GM19395 (cell line): ENCODE data around the gene KLHL30.

ENCODE experiments used
- ATAC-seq: cut with Tn5 transposase; IDR thresholded peaks from one replicate; pipeline ENCODE4 v1.9.1; 2021; ENCODE audit warnings: mild to moderate bottlenecking, moderate library complexity; ENCODE audit not compliant: unreplicated experiment

KLHL30 gene

DNA sequence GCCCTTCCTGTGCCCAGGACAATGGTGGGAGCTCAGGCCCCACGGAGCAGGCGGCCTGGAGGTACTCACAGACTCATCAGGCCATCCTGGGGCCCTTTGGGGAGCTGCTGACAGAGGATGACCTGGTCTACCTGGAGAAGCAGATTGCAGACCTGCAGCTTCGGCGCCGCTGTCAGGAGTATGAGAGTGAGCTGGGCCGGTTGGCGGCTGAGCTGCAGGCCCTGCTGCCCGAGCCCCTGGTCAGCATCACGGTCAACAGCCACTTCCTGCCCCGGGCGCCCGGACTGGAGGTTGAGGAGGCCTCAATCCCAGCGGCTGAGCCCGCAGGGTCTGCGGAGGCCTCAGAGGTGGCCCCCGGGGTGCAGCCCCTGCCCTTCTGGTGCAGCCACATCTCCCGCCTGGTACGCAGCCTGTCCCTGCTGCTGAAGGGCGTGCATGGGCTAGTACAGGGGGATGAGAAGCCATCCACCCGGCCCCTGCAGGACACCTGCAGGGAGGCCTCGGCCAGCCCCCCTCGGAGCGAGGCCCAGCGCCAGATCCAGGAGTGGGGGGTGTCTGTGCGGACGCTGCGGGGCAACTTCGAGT, 8.3 kb upstream of the KLHL30 start:
- ATAC-seq, result no peak

DNA sequence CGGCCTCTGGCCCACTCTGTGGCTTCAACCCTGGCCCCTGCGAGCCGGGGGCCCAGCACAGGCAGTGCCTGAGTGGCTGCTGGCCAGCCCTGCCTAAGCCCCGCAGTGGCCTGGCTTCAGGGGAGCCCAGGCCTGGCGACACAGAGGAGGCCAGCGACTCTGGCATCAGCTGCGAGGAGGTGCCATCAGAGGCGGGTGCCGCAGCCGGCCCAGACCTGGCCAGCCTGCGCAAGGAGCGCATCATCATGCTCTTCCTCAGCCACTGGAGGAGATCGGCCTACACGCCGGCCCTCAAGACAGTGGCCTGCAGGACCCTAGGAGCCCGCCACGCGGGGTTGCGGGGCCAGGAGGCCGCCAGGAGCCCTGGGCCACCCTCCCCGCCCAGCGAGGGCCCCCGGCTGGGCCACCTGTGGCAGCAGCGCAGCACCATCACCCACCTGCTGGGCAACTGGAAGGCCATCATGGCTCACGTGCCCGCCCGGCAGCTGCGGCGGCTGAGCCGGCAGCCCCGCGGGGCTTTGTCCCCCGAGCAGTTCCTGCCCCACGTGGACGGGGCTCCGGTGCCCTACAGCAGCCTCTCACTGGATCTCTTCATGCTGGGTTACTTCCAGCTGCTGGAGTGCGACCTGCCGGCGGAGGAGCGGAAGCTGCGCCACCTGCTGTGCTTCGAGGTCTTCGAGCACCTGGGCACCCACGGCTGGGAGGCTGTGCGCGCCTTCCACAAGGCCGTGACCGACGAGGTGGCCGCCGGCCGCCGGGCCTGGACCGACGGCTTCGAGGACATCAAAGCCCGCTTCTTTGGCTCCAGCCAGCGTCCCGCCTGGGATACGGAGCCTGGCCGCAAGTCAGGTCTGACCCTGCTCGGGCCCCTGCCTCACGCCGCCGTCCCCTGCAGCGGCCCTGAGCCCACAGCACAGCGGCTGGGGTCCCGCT, 7.5 kb upstream of the KLHL30 start:
- ATAC-seq, result no peak

DNA sequence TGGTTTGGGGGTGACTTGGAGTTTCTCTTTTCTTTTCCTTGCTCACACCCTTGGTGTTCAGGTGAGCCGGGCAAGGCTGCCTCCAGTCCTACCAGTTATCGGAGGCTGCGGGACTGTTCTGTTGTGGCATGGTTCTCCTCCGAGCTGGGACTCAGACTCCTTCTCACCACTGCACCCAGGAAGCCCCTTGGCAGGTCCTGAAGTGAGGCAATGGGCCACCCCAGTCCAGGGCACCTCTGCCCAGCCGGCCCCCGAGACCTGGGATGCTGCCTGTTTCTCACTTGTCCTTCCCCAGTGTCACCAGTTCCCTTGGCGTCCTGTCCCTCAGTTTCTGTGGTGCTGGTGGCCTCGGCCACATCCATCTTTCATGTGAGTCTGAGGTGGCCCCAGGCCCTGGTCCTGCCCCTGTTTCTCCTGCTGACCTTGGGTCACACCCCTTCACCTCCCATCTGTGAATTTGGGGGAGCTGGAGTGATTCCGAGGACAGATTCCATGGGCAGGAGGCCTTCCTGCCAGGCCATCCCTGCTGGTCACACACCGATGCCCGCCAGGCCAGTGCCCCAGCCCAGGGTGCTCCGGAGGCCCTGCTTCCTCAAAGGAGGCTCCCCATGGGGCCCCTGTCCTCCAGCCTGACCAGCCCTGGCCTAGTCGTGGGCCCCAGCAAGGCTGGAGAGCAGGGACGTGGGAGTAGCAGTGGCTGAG, 6.6 kb upstream of the KLHL30 start:
- ATAC-seq, result no peak

DNA sequence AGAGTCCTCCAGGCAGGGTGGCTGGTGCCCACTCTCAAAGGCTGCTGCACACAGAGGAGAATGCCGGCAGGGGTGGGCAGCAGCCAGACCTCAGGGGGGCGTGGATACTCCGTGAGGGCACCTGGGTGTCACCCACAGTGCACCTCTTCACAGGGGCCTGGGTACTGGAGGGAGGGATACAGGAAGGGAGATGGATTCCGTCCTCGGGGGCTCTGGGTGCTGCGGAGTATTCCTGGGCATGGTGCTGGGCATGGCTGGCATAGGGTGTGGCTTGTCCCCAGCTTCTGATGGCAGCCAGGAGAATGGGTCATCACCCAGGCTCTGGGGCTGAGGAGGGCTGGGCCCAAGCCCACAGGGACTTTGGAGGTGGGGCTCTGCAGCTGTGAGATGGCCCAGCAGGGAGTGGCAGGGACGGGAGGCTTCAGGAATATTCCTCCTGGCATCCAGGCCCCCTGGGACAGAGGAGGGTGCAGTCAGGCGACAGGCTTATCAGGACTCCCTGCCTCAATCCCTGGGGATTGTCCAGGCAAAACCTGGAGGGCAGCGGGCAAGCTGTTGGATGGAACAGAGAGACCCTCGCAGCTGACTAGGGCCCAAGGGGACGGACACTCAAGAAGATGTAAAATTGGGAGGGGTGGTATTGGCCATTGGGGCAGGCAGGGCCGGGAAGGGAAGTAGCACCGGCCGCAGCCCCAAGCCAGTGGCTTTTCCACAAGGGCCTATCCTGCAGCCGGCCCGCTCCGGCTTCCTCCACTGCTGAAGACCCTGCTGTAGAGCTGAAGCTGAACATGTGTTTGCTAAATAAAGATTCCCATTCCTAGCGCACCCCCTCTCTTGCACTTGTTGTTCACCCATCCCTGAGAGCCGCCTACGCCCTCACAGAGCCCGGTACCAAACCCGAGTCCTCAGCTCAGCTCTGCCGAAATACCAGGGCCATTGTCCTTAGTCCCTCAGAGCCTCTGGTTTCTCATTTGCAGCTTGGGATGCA, 5.7 kb upstream of the KLHL30 start:
- no peak for ATAC-seq

DNA sequence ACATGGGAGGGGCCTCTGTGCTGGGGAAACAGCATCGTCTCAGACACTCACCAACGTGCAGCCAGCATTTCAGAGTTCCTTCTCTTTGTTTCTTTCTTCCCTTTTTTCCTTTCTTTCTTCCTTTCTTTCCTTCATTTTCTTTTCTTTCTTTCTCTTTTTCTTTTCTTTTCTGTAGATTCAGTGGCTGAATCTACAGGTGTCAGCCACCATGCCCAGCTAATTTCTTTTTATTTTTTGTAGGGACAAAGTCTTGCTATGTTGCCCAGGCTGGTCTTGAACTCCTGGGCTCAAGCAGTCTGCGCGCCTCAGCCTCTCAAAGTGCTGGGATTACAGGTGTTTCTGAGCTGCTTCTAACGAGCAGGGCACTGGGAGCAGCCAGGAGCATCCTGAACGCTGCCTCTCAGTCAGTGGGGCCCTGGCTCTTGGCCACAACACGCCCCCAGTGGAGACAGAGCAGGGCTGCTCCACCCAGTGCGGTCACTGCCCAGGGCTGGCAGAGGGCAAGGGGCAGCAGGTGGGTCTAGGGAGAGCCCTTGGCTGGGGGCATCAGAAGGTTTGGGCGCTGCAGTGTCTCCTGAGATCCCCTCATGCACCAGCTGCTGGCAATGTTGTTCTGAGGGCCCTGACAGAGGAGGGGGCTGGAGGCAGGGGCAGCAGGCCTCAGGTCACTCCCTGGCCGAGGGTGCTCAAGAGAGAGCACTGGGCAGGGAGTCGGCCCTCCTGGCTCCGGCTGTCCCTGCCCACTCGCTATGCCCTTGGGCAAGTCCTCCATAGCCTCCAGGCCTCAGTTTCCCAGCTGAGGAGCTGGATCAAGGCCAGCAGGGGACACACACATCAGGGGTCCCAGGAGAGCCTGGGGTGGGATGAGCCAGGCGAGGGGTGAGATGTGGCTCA, 4.7 kb upstream of the KLHL30 start:
- no peak for ATAC-seq

DNA sequence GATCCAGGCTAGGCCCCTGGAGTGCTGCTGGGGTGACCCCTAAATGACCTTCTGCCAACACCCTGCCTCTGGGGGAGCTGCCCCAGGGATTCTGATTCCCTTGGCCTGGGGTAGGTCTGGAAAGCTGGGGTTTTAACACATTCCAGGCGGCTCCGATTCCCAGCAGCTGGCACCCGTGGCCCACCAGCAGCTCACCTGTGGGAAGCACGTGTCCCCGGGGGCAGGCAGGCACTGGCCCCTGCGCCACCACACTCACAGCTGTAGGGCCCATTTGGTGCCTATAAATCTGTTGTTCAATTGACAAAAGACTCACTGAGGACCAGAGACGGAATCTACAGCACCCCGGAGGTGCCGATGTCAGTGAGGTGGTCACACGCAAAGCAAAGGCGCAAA, 4.1 kb upstream of the KLHL30 start:
- ATAC-seq, result no peak

DNA sequence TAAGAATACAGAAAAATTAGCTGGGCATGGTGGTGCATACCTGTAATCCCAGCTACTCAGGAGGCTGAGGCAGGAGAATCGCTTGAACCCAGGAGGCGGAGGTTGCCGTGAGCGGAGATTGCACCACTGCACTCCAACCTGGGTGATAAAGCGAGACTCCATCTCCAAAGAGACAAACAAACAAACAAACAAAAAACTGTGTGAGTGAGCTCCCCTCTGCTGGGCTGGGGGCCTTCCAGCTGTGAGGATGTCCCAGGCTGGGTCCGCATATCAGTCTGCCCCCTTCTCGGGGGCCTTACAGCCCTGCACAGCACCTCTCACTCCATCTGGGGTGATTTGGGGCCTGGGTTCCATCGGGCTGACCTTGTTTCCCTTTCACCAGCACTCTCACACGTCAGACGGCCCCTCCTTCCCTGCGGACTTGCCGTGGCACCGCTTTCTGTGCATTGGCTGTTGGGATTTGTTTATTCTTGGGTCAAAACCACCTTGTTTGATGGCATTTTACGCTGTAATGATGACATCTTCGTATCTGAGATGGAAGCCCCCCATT, 2.8 kb upstream of the KLHL30 start:
- no peak for ATAC-seq

DNA sequence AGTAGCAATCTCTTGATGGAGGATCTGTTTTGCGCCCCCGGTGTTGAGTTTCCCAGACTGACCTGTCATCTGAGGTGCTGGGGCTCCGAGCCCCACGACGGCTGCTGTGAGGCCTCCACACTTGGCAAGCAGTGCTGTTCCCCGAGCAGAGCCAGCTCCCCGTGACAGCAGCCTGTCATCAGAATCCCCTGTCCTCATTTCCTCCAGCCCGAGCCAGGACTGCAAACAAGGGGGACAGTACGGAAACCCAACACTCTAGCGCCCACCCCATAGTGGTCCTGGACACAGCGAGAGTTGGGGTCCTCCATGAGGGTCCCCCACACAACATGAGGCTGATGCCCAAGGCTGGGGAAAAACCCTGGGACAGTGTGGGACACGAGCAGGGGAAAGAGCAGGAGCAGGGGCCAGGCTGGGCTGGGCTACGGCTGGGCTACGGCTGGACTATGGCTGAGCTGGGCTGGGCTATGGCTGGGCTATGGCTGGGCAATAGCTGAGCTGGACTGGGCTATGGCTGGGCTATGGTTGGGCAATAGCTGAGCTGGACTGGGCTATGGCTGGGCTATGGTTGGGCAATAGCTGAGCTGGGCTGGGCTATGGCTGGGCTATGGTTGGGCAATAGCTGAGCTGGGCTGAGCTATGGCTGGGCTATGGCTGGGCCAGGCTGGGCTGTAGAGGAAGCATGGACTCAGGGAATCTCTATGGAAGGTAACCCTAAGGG, 1.5 kb upstream of the KLHL30 start:
- no peak for ATAC-seq

DNA sequence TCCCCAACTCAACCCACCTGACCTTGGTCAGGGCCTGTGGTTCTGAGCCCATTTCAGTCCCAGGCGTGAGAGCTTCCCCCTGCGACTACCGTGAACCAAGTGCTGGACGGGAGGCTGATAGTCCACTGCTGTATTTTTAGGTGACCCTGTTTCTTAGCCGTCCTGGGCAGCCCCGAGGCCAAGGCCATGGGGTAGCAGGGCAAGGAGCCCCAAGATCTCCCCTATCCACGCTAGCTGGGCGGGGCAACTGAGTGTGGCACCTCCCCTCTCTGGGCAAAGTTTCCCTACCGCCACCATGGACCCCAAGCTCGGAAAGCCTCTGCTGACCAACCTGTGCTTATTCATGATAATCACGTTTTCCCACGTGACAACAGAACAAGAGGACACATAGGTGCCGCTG, 583 bp upstream of the KLHL30 start:
- ATAC-seq, result no peak

DNA sequence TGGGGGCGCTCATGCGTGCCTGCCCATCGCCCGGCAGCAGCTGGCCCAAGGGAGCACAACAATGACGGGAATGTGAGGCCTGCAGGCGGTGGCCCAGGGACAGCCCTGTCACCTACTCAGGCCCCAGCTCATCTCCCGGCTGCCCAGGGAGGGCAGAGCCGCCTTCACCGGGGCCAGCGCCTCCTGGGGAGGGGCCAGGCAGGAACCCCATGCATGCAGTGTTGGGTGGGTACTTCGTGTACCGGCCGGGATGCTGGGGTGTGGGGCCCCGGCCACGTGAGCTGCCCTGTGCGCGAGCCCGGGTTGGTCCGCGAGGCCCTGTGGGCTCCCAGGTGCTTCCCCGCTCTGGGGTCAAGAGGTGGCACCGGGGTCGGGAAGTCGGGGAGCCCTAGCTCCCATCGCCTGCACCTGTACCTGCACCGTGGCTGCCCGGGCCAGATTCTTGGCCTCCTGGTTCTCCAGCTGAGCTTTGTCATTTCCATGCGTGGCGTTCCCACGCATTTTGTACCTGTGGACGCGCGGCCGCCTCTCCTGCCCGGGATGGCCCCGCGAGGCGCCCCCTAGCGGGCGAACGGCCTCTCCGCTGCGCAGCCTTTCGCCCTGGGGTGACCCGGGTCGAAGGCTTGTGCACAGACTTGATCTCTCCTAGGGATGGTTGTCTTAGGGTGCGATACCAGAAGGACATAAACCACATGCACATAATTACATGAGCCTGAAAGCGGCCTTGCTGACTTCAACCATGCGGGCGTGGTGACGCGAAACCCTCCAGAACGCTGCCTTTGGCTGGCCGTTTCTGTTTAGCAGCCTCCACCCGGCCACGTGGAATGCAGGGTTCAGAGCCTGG, 950 bp downstream of the KLHL30 start:
- ATAC-seq, result no peak

DNA sequence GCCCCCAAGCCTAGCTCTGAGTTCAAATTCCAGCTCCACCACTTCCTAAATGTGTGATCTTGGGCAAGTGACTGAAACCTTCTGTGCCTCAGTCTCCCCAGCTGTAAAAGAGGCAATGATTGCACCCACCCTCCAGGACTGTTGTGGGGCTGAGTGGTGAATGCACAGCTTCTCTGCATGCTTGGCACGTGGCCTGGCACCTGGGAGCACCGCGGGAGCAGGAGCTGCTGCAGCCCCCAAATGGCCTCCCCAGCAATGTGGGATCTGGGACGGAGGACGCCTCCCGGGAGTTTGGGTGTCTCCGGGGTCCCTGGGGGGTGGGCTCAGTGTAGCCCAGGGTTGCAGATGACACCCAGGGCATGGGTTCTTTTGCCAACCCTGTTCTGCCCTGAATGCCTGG, 1.6 kb downstream of the KLHL30 start:
- ATAC-seq, result no peak

DNA sequence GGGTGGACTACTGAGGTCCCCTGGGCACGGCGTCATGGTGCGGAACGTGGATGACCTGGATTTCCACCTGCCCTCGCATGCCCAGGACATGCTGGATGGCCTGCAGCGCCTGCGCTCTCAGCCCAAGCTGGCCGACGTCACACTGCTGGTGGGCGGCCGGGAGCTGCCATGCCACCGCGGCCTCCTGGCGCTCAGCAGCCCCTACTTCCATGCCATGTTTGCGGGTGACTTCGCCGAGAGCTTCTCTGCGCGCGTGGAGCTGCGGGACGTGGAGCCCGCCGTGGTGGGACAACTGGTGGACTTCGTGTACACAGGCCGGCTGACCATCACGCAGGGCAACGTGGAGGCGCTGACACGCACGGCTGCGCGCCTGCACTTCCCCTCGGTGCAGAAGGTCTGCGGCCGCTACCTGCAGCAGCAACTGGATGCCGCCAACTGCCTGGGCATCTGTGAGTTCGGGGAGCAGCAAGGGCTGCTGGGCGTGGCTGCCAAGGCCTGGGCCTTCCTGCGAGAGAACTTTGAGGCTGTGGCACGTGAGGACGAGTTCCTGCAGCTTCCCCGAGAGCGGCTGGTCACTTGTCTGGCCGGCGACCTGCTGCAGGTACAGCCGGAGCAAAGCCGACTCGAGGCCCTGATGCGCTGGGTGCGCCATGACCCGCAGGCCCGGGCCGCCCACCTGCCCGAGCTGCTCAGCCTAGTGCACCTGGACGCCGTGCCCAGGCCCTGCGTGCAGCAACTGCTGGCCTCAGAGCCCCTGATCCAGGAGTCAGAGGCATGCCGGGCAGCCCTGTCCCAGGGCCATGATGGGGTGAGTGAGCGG, 2.5 kb downstream of the KLHL30 start:
- no peak for ATAC-seq

DNA sequence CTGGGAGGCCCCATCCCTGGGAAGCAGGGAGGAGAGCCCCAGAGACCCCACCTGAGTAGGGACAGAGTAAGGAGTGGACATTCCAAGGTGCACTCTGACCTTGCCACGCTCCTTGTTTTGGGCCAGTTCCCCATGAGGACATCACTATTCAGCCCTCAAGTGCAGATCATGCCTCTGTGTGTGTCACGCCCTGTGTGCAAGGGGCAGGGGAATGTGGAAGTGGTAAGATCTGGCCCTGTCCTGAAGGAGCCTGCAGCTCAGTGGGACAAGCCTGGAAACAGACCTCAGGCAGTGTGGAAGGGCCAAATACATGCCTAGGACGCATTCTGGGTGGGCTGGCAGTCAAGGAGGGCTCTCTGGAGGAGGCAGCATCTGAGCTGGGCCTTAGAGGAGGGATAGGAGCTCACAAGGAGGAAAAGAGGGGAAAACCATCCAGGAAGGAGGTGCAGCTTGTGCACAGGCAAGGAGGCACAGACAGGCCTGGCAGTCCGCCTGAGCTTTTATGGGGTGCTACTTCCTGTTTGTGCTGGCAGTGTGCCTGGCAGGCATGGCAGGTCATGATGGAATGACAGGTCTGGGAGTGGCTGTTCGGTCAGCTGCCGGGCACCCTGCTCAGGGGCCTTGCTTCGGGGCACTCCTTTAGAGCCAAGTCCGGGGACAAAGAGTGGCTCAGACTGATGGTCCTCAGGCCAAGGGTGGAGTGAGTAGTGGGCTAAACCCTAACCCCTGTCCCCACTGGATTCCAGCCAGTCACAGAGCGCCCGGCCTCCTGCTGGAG, 3.3 kb downstream of the KLHL30 start:
- no peak for ATAC-seq

DNA sequence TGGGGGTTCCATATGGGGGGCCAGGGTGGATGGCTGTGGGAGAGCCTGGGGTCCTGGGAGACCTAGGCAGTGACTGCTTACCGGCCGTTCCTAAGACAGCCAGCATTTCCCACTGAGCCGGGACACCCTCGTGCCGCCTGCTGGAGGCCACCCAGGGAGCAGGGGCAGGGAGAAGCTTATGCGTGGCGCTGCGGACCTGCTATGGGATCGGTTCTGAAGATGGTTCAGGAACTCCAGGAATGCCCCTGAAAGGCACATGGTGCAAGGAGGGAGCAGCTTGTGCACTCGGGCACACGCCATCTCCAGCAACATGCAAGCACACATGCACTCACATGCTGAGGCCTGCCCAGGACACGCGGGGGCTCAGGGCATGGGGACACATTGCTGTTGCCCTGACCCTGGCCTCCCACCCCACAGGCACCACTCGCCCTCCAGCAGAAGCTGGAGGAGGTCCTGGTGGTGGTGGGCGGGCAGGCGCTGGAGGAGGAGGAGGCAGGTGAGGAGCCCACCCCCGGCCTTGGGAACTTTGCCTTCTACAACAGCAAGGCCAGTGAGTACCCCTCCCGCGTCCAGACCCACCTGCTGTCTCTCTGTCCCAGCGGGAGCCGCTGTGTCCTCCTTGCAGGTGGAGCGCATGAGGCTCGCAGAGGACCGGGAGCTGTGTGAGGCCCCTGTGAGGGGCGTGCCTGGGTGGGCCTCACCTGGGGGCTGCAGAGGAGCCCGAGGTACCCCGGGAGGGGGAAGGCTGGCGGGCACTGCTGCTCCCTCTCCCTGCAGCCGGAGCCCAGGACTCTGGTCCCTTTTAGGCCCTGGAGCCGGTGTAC, 4.1 kb downstream of the KLHL30 start:
- no peak for ATAC-seq

DNA sequence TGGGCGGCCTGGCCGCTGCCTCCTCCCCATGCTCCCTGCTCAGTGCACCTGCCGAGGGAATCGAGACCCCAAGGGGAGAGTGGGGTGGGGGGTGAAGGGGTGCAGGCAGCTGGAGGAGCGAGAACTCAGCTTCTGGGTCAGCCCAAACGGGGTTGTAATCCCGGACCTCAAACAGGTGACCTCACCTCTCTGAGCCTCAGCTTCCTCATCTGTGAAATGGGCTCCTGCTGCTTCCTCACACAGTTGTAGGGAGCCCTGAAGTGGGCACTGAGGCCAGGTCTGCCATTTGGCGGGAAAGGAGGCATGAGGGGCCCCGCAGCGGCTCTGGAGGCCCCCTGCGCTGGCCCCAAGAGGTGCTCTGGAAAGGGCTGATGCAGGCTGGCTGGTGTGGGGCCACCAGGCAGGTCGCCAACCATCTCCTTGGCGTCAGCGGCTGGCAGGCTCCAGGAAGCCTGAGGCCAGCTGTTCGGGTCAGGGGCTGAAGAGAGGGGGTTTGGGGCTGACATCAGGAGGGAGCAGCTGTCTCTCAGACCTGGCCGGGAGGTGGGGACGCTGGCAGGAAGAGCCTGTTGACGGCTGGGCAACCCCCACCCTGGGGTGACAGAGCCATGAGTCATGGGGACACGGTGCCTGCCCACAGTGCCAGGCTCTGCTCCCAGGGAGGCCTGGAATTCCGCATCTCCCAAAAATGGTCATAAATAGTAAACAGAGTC, 4.9 kb downstream of the KLHL30 start:
- ATAC-seq, result no peak
